Stimulated activated naive CD8-positive, alpha-beta T cell treated with anti-CD3 and anti-CD28 coated beads, Interleukin-15, amount 100 ng/mL, for 72 hours (primary cell): ENCODE measurements around the gene NYAP2.

Experiments used
- ATAC-seq: fragments of 150-1000 bp; cut with Tn5 transposase; 2 replicates; pipeline ENCODE4 v1.10.0; 2021; ENCODE audit warnings: mild to moderate bottlenecking, moderate library complexity
- DNase-seq, 2 donors: peaks; one replicate each; pipeline ENCODE4 v3.0.0; 2021 to 2022
- H3K27ac Mint-ChIP-seq, 2 donors: one replicate each; pipeline ENCODE4 v1.8.0; 2022; ENCODE audit warnings: mild to moderate bottlenecking in 2 of 2, mixed read lengths in 2 of 2, moderate library complexity in 2 of 2
- H3K27me3 Mint-ChIP-seq: one replicate; pipeline ENCODE4 v1.8.0; 2022; ENCODE audit warnings: mixed read lengths
- H3K4me1 Mint-ChIP-seq: one replicate; pipeline ENCODE4 v1.8.0; 2022; ENCODE audit warnings: mild to moderate bottlenecking, mixed read lengths
- H3K4me3 Mint-ChIP-seq, 2 donors: one replicate each; pipeline ENCODE4 v1.8.0; 2022; ENCODE audit warnings: mild to moderate bottlenecking in 2 of 2, mixed read lengths in 2 of 2, moderate library complexity in 1 of 2
- H3K9me3 Mint-ChIP-seq, 2 donors: one replicate each; pipeline ENCODE4 v1.8.0; 2022; ENCODE audit warnings: mixed read lengths in 2 of 2

NYAP2 gene

GRCh38 chr2:225493420-225494099 is 94.0 kb downstream of the NYAP2 start:
- no peak for DNase-seq
- no peak for ATAC-seq
- H3K4me3 Mint-ChIP-seq, result no peak overlapping the region

GRCh38 chr2:225494100-225494459 is 94.6 kb downstream of the NYAP2 start:
- H3K27me3 Mint-ChIP-seq, result no peaks in the 10 kb centered on the region

More at GRCh38 chr2:225493420-225494099, 94.0 kb downstream of the NYAP2 start:
- Mint-ChIP-seq H3K27me3 (no peaks in the 10 kb centered on the region), H3K4me1 (no peaks in the 10 kb centered on the region), H3K9me3 (no peaks in the 10 kb centered on the region), H3K27ac (no peak overlapping the region)

GRCh38 chr2:225495706-225496105 is 96.2 kb downstream of the NYAP2 start:
- Mint-ChIP-seq H3K4me1 (no peaks in the 10 kb centered on the region), H3K27ac (no peak overlapping the region), H3K4me3 (no peak overlapping the region), H3K27me3 (no peaks in the 10 kb centered on the region), H3K9me3 (no peaks in the 10 kb centered on the region)
- no peak for ATAC-seq
- DNase-seq, result no peak

More at GRCh38 chr2:225494100-225494459, 94.6 kb downstream of the NYAP2 start:
- H3K4me3 Mint-ChIP-seq, result no peak overlapping the region
- H3K4me1 Mint-ChIP-seq, result no peaks in the 10 kb centered on the region
- no peaks in the 10 kb centered on the region for H3K9me3 Mint-ChIP-seq
- ATAC-seq, result no peak
- DNase-seq, result no peak
- H3K27ac Mint-ChIP-seq, result no peak overlapping the region

- Mint-ChIP-seq H3K9me3 (no peaks in the 10 kb centered on the region), H3K4me1 (no peaks in the 10 kb centered on the region), H3K27me3 (no peaks in the 10 kb centered on the region), H3K27ac (no peak overlapping the region), H3K4me3 (no peak overlapping the region)
- DNase-seq, result no peak
- ATAC-seq, result no peak
These were observed 97.1 kb downstream of the NYAP2 start for GRCh38 chr2:225496568-225496967.

GRCh38 chr2:225497166-225497565 is 97.7 kb downstream of the NYAP2 start:
- no peaks in the 10 kb centered on the region for H3K9me3 Mint-ChIP-seq
- H3K4me1 Mint-ChIP-seq, result no peaks in the 10 kb centered on the region
- no peak for ATAC-seq

GRCh38 chr2:225501022-225501421 is 101.5 kb downstream of the NYAP2 start:
- no peaks in the 10 kb centered on the region for H3K27me3 Mint-ChIP-seq
- H3K27ac Mint-ChIP-seq, result no peak overlapping the region
- H3K4me1 Mint-ChIP-seq, result no peaks in the 10 kb centered on the region
- DNase-seq (no peak), ATAC-seq (no peak)
- no peaks in the 10 kb centered on the region for H3K9me3 Mint-ChIP-seq
- H3K4me3 Mint-ChIP-seq, result no peak overlapping the region

More at GRCh38 chr2:225497166-225497565, 97.7 kb downstream of the NYAP2 start:
- no peaks in the 10 kb centered on the region for H3K27me3 Mint-ChIP-seq
- no peak overlapping the region for H3K4me3 Mint-ChIP-seq
- H3K27ac Mint-ChIP-seq, result no peak overlapping the region
- no peak for DNase-seq

GRCh38 chr2:225502971-225503370 is 103.5 kb downstream of the NYAP2 start:
- Mint-ChIP-seq H3K4me1 (no peaks in the 10 kb centered on the region), H3K27ac (no peak overlapping the region), H3K9me3 (no peaks in the 10 kb centered on the region), H3K27me3 (no peaks in the 10 kb centered on the region), H3K4me3 (no peak overlapping the region)
- ATAC-seq, result no peak
- no peak for DNase-seq

GRCh38 chr2:225510796-225511195 is 111.3 kb downstream of the NYAP2 start:
- Mint-ChIP-seq H3K4me3 (no peak overlapping the region), H3K4me1 (no peaks in the 10 kb centered on the region), H3K9me3 (no peaks in the 10 kb centered on the region), H3K27me3 (peaks cover 5% of the 10 kb centered on the region), H3K27ac (no peak overlapping the region)
- DNase-seq (no peak), ATAC-seq (no peak)

GRCh38 chr2:225512469-225512868 is 113.0 kb downstream of the NYAP2 start:
- no peaks in the 10 kb centered on the region for H3K4me1 Mint-ChIP-seq
- peak overlapping the region in 1 of 2 donors; percentile 9 for H3K27ac Mint-ChIP-seq
- ATAC-seq (no peak), DNase-seq (no peak)
- peaks cover 5% of the 10 kb centered on the region for H3K27me3 Mint-ChIP-seq
- H3K4me3 Mint-ChIP-seq, result no peak overlapping the region
- no peaks in the 10 kb centered on the region for H3K9me3 Mint-ChIP-seq

GRCh38 chr2:225512876-225513540 is 113.5 kb downstream of the NYAP2 start:
- DNase-seq (no peak), ATAC-seq (no peak)
- H3K27ac Mint-ChIP-seq, result no peak overlapping the region
- H3K9me3 Mint-ChIP-seq, result no peaks in the 10 kb centered on the region
- peaks cover 5% of the 10 kb centered on the region for H3K27me3 Mint-ChIP-seq
- H3K4me3 Mint-ChIP-seq, result no peak overlapping the region
- H3K4me1 Mint-ChIP-seq, result no peaks in the 10 kb centered on the region

- ATAC-seq (no peak), DNase-seq (no peak)
- Mint-ChIP-seq H3K4me3 (no peak overlapping the region), H3K9me3 (no peaks in the 10 kb centered on the region), H3K27ac (peak overlapping the region in 1 of 2 donors; percentile 27), H3K27me3 (peaks cover 5% of the 10 kb centered on the region), H3K4me1 (no peaks in the 10 kb centered on the region)
These were observed 115.5 kb downstream of the NYAP2 start for GRCh38 chr2:225515033-225515432.

GRCh38 chr2:225526760-225527390 is 127.4 kb downstream of the NYAP2 start:
- no peak overlapping the region for H3K4me3 Mint-ChIP-seq
- no peak for DNase-seq
- peaks cover 7% of the 10 kb centered on the region for H3K27me3 Mint-ChIP-seq
- ATAC-seq, result no peak
- H3K27ac Mint-ChIP-seq, result no peak overlapping the region
- no peaks in the 10 kb centered on the region for H3K4me1 Mint-ChIP-seq
- no peaks in the 10 kb centered on the region for H3K9me3 Mint-ChIP-seq

GRCh38 chr2:225531559-225531958 is 132.0 kb downstream of the NYAP2 start:
- Mint-ChIP-seq H3K4me1 (no peaks in the 10 kb centered on the region), H3K27me3 (no peaks in the 10 kb centered on the region), H3K9me3 (no peaks in the 10 kb centered on the region), H3K27ac (no peak overlapping the region), H3K4me3 (no peak overlapping the region)
- no peak for ATAC-seq
- no peak for DNase-seq

- H3K4me1 Mint-ChIP-seq, result no peaks in the 10 kb centered on the region
- DNase-seq, result no peak
- no peak for ATAC-seq
- no peak overlapping the region for H3K27ac Mint-ChIP-seq
- H3K27me3 Mint-ChIP-seq, result no peaks in the 10 kb centered on the region
- H3K9me3 Mint-ChIP-seq, result no peaks in the 10 kb centered on the region
- H3K4me3 Mint-ChIP-seq, result no peak overlapping the region
These were observed 132.6 kb downstream of the NYAP2 start for GRCh38 chr2:225532096-225532495.

- no peaks in the 10 kb centered on the region for H3K4me1 Mint-ChIP-seq
- H3K9me3 Mint-ChIP-seq, result no peaks in the 10 kb centered on the region
- no peak overlapping the region for H3K27ac Mint-ChIP-seq
- no peaks in the 10 kb centered on the region for H3K27me3 Mint-ChIP-seq
- ATAC-seq (no peak), DNase-seq (no peak)
- H3K4me3 Mint-ChIP-seq, result no peak overlapping the region
These were observed 134.5 kb downstream of the NYAP2 start for GRCh38 chr2:225534037-225534436.

GRCh38 chr2:225534697-225535096 is 135.2 kb downstream of the NYAP2 start:
- ATAC-seq (no peak), DNase-seq (no peak)
- Mint-ChIP-seq H3K27me3 (no peaks in the 10 kb centered on the region), H3K27ac (no peak overlapping the region), H3K9me3 (no peaks in the 10 kb centered on the region), H3K4me3 (no peak overlapping the region), H3K4me1 (no peaks in the 10 kb centered on the region)
